HEK293 (cell line): Measurements from ENCODE around the gene HSD17B14.
A peak's percentile ranks its signal among the peaks of the same experiment; 100 is the strongest.

Experiments used
- CTCF ChIA-PET: fragments of 350-600 bp; formaldehyde crosslinking; extraction: SDS; loops from one replicate; lab custom pipeline; 2021; ENCODE audit warnings: antibody characterized with exemption; lab: Yijun Ruan, JAX
- POLR2A ChIA-PET: fragments of 300-600 bp; formaldehyde crosslinking; extraction: SDS; loops from one replicate; lab custom pipeline; 2020; ENCODE audit warnings: antibody characterized with exemption, inconsistent platforms; lab: Yijun Ruan, JAX
- H3K27ac ChIP-seq: fragments of 200-500 bp; sonication (Bioruptor generic); 2 replicates; pipeline ENCODE4 v1.5.1; 2014; ENCODE audit warnings: low read depth, low read length, control low read depth, inconsistent platforms; ENCODE audit errors: extremely low read depth
- H3K36me3 ChIP-seq, 2 experiments: fragments of 200-500 bp in 1 of 2; sonication (Bioruptor generic) in 1 of 2; 1 replicate in 1 of 2; 2 replicates in 1 of 2; pipeline ENCODE4 v1.5.1; 2014 to 2017; ENCODE audit warnings: inconsistent platforms in 2 of 2, low read length in 2 of 2; ENCODE audit not compliant: control insufficient read depth in 2 of 2, insufficient read depth in 1 of 2
- H3K4me1 ChIP-seq: fragments of 200-500 bp; sonication (Bioruptor generic); 2 replicates; pipeline ENCODE4 v1.5.1; 2014; ENCODE audit warnings: mild to moderate bottlenecking, low read length, inconsistent platforms; ENCODE audit not compliant: control insufficient read depth, insufficient read depth
- H3K4me3 ChIP-seq: 2 replicates; pipeline ENCODE4 v1.5.1; 2011; ENCODE audit warnings: low read depth, mild to moderate bottlenecking, control low read depth, low read length, moderate library complexity
- H3K9me3 ChIP-seq: fragments of 200-500 bp; sonication (Bioruptor generic); 2 replicates; pipeline ENCODE4 v1.5.1; 2014; ENCODE audit warnings: low read depth, low read length, inconsistent platforms; ENCODE audit not compliant: control insufficient read depth, insufficient read depth
- BCL6B ChIP-seq: fragments of 450-650 bp; formaldehyde crosslinking; IDR thresholded peaks from 2 replicates; pipeline ENCODE4 v1.5.1; 2017; ENCODE audit warnings: missing biosample characterization, missing genetic modification characterization
- KLF9 ChIP-seq: fragments of 450-650 bp; formaldehyde crosslinking; IDR thresholded peaks from 2 replicates; pipeline ENCODE4 v1.5.1; 2016; ENCODE audit warnings: missing biosample characterization, missing genetic modification characterization, low read depth
- REPIN1 ChIP-seq: fragments of 450-650 bp; formaldehyde crosslinking; IDR thresholded peaks from 2 replicates; pipeline ENCODE4 v1.5.1; 2017; ENCODE audit warnings: missing biosample characterization, missing genetic modification characterization, low read depth
- REST ChIP-seq: fragments of 450-650 bp; formaldehyde crosslinking; IDR thresholded peaks from 2 replicates; pipeline ENCODE4 v1.5.1; 2016; ENCODE audit warnings: missing biosample characterization, missing genetic modification characterization
- SCRT1 ChIP-seq: fragments of 450-650 bp; formaldehyde crosslinking; IDR thresholded peaks from 2 replicates; pipeline ENCODE4 v1.5.1; 2016; ENCODE audit warnings: missing biosample characterization, missing genetic modification characterization, borderline replicate concordance
- SP3 ChIP-seq: fragments of 450-650 bp; formaldehyde crosslinking; IDR thresholded peaks from 2 replicates; pipeline ENCODE4 v1.5.1; 2016; ENCODE audit warnings: missing biosample characterization, missing genetic modification characterization
- SP7 ChIP-seq: fragments of 450-650 bp; formaldehyde crosslinking; IDR thresholded peaks from 2 replicates; pipeline ENCODE4 v1.5.1; 2016; ENCODE audit warnings: missing biosample characterization, missing genetic modification characterization
- TCF7L2 ChIP-seq: IDR thresholded peaks from 2 replicates; pipeline ENCODE4 v1.6.1; 2011; ENCODE audit warnings: low read depth, mild to moderate bottlenecking, inconsistent platforms, low read length, moderate library complexity, borderline replicate concordance
- ZBTB1 ChIP-seq: fragments of 450-650 bp; formaldehyde crosslinking; IDR thresholded peaks from 2 replicates; pipeline ENCODE4 v1.5.1; 2016; ENCODE audit warnings: missing biosample characterization, missing genetic modification characterization
- ZBTB10 ChIP-seq: fragments of 450-650 bp; formaldehyde crosslinking; IDR thresholded peaks from 2 replicates; pipeline ENCODE4 v1.5.1; 2016; ENCODE audit warnings: missing biosample characterization, missing genetic modification characterization
- ZBTB7A ChIP-seq: fragments of 450-650 bp; formaldehyde crosslinking; IDR thresholded peaks from 2 replicates; pipeline ENCODE4 v1.5.1; 2016; ENCODE audit warnings: low read depth, missing biosample characterization, missing genetic modification characterization
- ZNF132 ChIP-seq: fragments of 450-650 bp; formaldehyde crosslinking; IDR thresholded peaks from 2 replicates; pipeline ENCODE4 v1.5.1; 2017; ENCODE audit warnings: missing biosample characterization, missing genetic modification characterization, borderline replicate concordance
- ZNF19 ChIP-seq: fragments of 450-650 bp; formaldehyde crosslinking; IDR thresholded peaks from 2 replicates; pipeline ENCODE4; 2016; ENCODE audit warnings: missing biosample characterization, missing genetic modification characterization, low read depth
- ZNF292 ChIP-seq: fragments of 450-650 bp; formaldehyde crosslinking; IDR thresholded peaks from 2 replicates; pipeline ENCODE4 v1.5.1; 2016; ENCODE audit warnings: low read depth, missing biosample characterization, missing genetic modification characterization, borderline replicate concordance
- ZNF324 ChIP-seq: fragments of 450-650 bp; formaldehyde crosslinking; IDR thresholded peaks from 2 replicates; pipeline ENCODE4 v1.5.1; 2016; ENCODE audit warnings: missing biosample characterization, missing genetic modification characterization
- ZNF433 ChIP-seq: fragments of 450-650 bp; formaldehyde crosslinking; IDR thresholded peaks from 2 replicates; pipeline ENCODE4 v1.5.1; 2016; ENCODE audit warnings: missing biosample characterization, missing genetic modification characterization, low read depth
- ZNF514 ChIP-seq: fragments of 450-650 bp; formaldehyde crosslinking; IDR thresholded peaks from 2 replicates; pipeline ENCODE4 v1.5.1; 2016; ENCODE audit warnings: missing biosample characterization, missing genetic modification characterization
- ZNF544 ChIP-seq: fragments of 450-650 bp; formaldehyde crosslinking; IDR thresholded peaks from 2 replicates; pipeline ENCODE4 v1.5.0; 2017; ENCODE audit warnings: missing biosample characterization, missing genetic modification characterization
- ZNF555 ChIP-seq: fragments of 450-650 bp; formaldehyde crosslinking; conservative IDR thresholded peaks from 2 replicates; pipeline ENCODE4 v1.5.1; 2017; ENCODE audit warnings: missing biosample characterization, mild to moderate bottlenecking, missing genetic modification characterization, inconsistent platforms
- ZNF664 ChIP-seq: fragments of 450-650 bp; formaldehyde crosslinking; IDR thresholded peaks from 2 replicates; pipeline ENCODE4 v1.5.1; 2016; ENCODE audit warnings: missing biosample characterization, missing genetic modification characterization
- ZNF692 ChIP-seq: fragments of 450-650 bp; formaldehyde crosslinking; IDR thresholded peaks from 2 replicates; pipeline ENCODE4 v1.5.1; 2016; ENCODE audit warnings: missing biosample characterization, missing genetic modification characterization
- ZNF791 ChIP-seq: fragments of 450-650 bp; formaldehyde crosslinking; IDR thresholded peaks from 2 replicates; pipeline ENCODE4 v1.5.1; 2016; ENCODE audit warnings: missing biosample characterization, missing genetic modification characterization
- ZNF792 ChIP-seq: fragments of 450-650 bp; formaldehyde crosslinking; IDR thresholded peaks from 2 replicates; pipeline ENCODE4 v1.5.1; 2016; ENCODE audit warnings: missing biosample characterization, missing genetic modification characterization
- TF ChIP-seq, protein P1 (sequence below): fragments of 450-650 bp; formaldehyde crosslinking; IDR thresholded peaks from 2 replicates; pipeline ENCODE4 v1.5.1; 2016; ENCODE audit warnings: missing biosample characterization, missing genetic modification characterization
- TF ChIP-seq, protein P2 (sequence below): sonication (generic); formaldehyde crosslinking; IDR thresholded peaks from 2 replicates; pipeline ENCODE4 v1.8.1; 2022; ENCODE audit warnings: mild to moderate bottlenecking, moderate library complexity, missing genetic modification reagents

The HSD17B14 gene

GRCh38 chr19:48836089-48837017 is at the start of gene HSD17B14:
TSS of gene HSD17B14 (minus strand) at chr19:48836491. CDS start at chr19:48836411, 80 bp downstream.
- peak within 1 kb of the TSS; percentile 37; the same call in 1 of the 2 replicates for H3K27ac ChIP-seq
- peak within 1 kb of the TSS; percentile 4; the same call in 1 of the 2 replicates for H3K4me3 ChIP-seq
- ChIA-PET CTCF (interaction anchor here (0.6 to 3.7 kb wide), 21 partner anchors 8 to 776 kb away, joined by 3 to 38 read pairs (median 4); partner anchors contain the start of gene CA11), POLR2A (interaction anchor here (0.6 to 1.2 kb wide), 3 partner anchors 21 to 41 kb away, joined by 4 read pairs; no protein-coding TSS in a partner anchor)
- no peaks in the 10 kb centered on the region for H3K9me3 ChIP-seq
- no peaks in the 10 kb centered on the region for H3K36me3 ChIP-seq
- H3K4me1 ChIP-seq, result no peaks in the 10 kb centered on the region; the same call in none of the 2 replicates
- TF ChIP-seq BCL6B (tag by site-specific recombination) (no peak), SCRT1 (tag by site-specific recombination) (no peak), SP7 (0 out of 2 replicates have a peak, but pooled peaks have one; percentile 29), KLF9 (tag by site-specific recombination) (no peak), ZNF664 (tag by site-specific recombination) (no peak), ZNF555 (no peak), ZBTB1 (tag by site-specific recombination) (no peak), ZNF324 (no peak), REPIN1 (tag by site-specific recombination) (no peak), ZNF19 (tag by site-specific recombination) (no peak), REST (no peak), ZNF544 (tag by site-specific recombination) (no peak), ZNF433 (no peak), ZNF692 (no peak), ZNF792 (no peak), TCF7L2 (no peak), ZNF132 (tag by site-specific recombination) (no peak), ZBTB7A (tag by site-specific recombination) (no peak), SP3 (tag by site-specific recombination) (peak; percentile 29), ZNF292 (tag by site-specific recombination) (no peak), ZBTB10 (tag by site-specific recombination) (0 out of 2 replicates have a peak, but pooled peaks have one; percentile 37), ZNF791 (tag by site-specific recombination) (no peak), ZNF514 (tag by site-specific recombination) (no peak)
- TF ChIP-seq, protein P1, sequence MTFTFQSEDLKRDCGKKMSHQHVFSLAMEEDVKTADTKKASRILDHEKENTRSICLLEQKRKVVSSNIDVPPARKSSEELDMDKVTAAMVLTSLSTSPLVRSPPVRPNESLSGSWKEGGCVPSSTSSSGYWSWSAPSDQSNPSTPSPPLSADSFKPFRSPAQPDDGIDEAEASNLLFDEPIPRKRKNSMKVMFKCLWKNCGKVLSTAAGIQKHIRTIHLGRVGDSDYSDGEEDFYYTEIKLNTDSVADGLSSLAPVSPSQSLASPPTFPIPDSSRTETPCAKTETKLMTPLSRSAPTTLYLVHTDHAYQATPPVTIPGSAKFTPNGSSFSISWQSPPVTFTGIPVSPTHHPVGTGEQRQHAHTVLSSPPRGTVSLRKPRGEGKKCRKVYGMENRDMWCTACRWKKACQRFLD, result no peak
- TF ChIP-seq, protein P2, sequence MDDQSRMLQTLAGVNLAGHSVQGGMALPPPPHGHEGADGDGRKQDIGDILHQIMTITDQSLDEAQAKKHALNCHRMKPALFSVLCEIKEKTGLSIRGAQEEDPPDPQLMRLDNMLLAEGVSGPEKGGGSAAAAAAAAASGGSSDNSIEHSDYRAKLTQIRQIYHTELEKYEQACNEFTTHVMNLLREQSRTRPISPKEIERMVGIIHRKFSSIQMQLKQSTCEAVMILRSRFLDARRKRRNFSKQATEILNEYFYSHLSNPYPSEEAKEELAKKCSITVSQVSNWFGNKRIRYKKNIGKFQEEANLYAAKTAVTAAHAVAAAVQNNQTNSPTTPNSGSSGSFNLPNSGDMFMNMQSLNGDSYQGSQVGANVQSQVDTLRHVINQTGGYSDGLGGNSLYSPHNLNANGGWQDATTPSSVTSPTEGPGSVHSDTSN (CRISPR knock-in tag), result no peak
